ENCODE results near the gene TOR3A.

Gene TOR3A

DNA sequence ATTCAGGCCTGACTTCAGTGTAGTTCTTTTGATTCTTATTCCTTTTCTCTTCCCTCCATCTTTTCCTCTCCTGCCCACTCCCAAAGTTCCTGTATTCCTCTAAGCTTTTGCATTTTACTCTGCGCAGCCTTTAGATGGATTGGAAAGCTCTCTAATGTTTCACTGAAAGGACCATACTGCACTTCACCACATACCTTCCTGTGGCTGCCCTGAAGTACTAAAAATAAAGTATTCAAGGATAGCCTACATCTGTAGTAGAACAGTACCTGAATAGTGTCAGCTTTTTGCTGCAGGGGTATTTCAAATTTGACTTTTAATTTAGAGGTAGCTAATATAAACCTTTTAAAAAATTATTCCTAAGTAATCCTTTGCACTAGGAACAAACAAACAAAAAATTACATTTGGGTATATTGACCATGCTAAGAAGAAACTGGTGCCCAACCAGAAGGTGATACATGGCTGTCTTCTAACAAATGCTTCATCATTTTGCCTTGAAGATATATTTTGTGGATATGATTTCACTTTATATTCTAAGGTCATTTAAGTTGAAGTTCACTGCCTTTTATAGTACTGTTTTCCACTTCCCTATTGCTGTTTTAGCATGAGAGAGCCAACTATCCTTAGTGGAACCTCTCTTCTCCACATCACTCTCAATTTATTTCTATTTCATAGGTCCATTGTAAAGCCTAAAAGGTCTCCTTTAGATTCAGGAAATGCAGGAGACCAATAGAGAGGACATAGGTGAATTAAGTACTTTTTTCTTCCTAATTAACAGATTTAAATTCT, 33.3 kb upstream of the TOR3A start:
- Mint-ChIP-seq H3K4me1 (peaks cover 14% of the 10 kb centered on the region), H3K4me3 (no peak overlapping the region), H3K27ac (peak overlapping the region; percentile 81), H3K9me3 (peaks cover 8% of the 10 kb centered on the region), H3K36me3 (ENCODE audit: low read depth) (peaks cover 33% of the 10 kb centered on the region), H3K27me3 (ENCODE audit: low read depth, poor library complexity) (no peaks in the 10 kb centered on the region)
- TF ChIP-seq, protein P1, sequence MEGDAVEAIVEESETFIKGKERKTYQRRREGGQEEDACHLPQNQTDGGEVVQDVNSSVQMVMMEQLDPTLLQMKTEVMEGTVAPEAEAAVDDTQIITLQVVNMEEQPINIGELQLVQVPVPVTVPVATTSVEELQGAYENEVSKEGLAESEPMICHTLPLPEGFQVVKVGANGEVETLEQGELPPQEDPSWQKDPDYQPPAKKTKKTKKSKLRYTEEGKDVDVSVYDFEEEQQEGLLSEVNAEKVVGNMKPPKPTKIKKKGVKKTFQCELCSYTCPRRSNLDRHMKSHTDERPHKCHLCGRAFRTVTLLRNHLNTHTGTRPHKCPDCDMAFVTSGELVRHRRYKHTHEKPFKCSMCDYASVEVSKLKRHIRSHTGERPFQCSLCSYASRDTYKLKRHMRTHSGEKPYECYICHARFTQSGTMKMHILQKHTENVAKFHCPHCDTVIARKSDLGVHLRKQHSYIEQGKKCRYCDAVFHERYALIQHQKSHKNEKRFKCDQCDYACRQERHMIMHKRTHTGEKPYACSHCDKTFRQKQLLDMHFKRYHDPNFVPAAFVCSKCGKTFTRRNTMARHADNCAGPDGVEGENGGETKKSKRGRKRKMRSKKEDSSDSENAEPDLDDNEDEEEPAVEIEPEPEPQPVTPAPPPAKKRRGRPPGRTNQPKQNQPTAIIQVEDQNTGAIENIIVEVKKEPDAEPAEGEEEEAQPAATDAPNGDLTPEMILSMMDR (IDR thresholded peaks at IDR 0.05) = no peak
- no peak for DNase-seq

DNA sequence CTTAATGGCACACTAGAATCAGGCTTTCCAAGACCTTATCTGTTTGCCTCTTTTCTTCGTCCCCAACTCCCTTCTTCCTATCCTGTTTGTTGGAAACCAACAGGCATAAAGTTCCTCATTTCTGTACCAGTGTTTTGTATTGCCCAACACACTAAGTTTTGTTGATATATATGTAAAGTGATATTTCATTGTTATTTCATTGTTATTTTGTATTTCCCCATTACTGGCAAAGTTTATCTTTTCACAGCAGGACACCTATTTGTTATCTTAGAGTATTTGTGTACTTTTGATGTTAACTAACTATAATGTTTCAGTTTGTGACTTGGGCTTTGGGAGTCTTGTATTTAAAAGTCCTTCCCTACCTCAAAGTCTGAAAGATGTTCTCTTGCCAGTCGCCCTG, 29.1 kb upstream of the TOR3A start:
- no peaks in the 10 kb centered on the region for H3K4me1 Mint-ChIP-seq
- TF ChIP-seq, protein P1 (IDR thresholded peaks at IDR 0.05) = no peak
- no peaks in the 10 kb centered on the region for H3K27me3 Mint-ChIP-seq (ENCODE audit: low read depth, poor library complexity)
- no peak overlapping the region for H3K27ac Mint-ChIP-seq
- peaks cover 14% of the 10 kb centered on the region for H3K9me3 Mint-ChIP-seq
- no peak for DNase-seq
- peaks cover 43% of the 10 kb centered on the region for H3K36me3 Mint-ChIP-seq (ENCODE audit: low read depth)
- no peak overlapping the region for H3K4me3 Mint-ChIP-seq

DNA sequence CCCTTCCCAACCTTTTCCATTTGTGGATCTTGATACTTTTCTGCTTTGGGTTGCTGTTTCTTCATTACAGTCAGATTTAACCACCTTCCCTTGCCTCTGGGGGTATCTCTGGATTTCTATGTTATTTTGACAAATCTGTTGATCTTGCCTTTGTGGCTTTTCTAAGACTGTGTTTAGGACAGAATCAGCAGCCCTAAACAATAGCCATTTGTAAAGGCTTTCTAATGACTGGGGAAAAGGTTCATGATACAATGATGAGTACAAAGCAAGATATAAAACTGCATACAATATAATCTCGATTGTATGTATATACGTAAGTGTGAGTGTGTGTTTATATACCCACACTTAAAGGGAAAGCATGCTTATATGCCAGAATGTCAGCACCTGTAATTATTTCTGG, 28.4 kb upstream of the TOR3A start:
- Mint-ChIP-seq H3K4me1 (peaks cover 4% of the 10 kb centered on the region), H3K27me3 (ENCODE audit: low read depth, poor library complexity) (no peaks in the 10 kb centered on the region), H3K4me3 (no peak overlapping the region), H3K9me3 (peaks cover 14% of the 10 kb centered on the region), H3K27ac (no peak overlapping the region), H3K36me3 (ENCODE audit: low read depth) (peaks cover 47% of the 10 kb centered on the region)
- TF ChIP-seq, protein P1 (IDR thresholded peaks at IDR 0.05) = no peak
- DNase-seq = no peak

DNA sequence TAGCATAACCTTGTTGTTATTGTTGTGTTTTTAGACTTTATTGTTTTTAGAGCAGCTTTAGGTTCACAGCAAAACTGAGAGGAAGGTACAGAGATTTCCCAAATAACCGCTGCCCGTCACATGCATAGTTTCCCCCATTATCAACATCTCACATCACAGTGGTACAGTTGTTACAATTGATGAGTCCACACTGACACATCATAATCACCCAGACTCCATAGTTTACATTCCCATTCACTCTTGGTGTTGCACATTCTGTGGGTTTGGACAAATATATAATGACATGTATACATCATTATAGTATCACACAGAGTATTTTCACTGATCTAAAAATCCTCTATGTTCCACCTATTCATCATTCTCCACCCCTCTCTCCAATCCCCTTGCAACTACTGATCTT, 25.9 kb upstream of the TOR3A start:
- TF ChIP-seq, protein P1 (IDR thresholded peaks at IDR 0.05) = no peak
- H3K9me3 Mint-ChIP-seq = peaks cover 14% of the 10 kb centered on the region
- H3K4me1 Mint-ChIP-seq = peaks cover 8% of the 10 kb centered on the region
- H3K4me3 Mint-ChIP-seq = no peak overlapping the region
- peaks cover 55% of the 10 kb centered on the region for H3K36me3 Mint-ChIP-seq (ENCODE audit: low read depth)
- no peaks in the 10 kb centered on the region for H3K27me3 Mint-ChIP-seq (ENCODE audit: low read depth, poor library complexity)
- H3K27ac Mint-ChIP-seq = no peak overlapping the region
- no peak for DNase-seq

DNA sequence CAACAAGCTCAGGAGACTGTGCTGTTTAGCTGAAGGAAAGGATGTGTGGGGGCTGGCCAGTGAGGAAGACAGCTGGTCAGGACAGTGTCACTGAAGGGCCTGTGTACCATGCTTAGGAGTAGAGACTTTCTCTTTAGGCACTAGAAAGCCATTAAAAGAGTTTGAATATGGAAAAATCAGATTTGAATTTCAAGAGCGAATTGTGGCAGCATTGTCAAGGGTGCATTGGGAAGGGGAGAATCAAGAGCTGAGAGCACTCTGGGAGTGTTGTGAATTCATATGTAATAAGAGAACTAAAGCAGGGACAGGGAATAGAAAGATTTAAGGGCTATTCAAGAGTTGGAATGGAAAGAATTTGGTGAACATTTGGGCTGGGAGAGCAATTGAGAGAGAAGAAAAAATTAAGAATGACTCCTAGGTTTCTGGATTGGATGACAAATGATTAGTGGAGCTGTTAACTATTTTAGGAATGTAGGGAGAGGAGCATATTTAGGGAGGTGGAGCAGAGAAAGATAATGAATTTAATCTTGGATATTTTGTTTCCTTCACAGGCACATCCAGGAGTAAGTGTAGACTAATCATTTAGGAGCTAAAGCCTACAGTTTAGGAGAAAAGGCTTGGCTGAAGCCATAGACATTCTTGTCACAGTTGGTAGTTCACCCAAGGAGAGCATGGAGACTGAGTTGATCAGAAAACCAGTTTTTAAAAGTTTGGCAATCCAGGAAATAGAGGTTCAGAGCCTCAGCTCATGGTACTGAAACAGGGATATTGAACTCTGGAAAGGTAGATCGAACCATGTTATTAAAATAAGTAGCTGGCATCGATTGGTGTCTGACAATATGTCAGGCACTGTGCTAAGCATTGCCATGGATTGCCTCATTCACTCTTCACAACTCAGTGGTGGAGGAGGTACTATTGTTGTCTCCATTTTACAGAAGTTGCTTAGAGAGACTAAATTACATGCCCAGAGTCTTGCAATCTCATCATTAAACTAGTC, 23.1 kb upstream of the TOR3A start:
- TF ChIP-seq, protein P1 (IDR thresholded peaks at IDR 0.05) = no peak
- Mint-ChIP-seq H3K27ac (peak overlapping the region; percentile 1), H3K27me3 (ENCODE audit: low read depth, poor library complexity) (no peaks in the 10 kb centered on the region), H3K4me3 (no peak overlapping the region), H3K36me3 (ENCODE audit: low read depth) (peaks cover 68% of the 10 kb centered on the region), H3K4me1 (peaks cover 15% of the 10 kb centered on the region), H3K9me3 (peaks cover 14% of the 10 kb centered on the region)
- DNase-seq = no peak

Data from nephron progenitor cell (in vitro differentiated cells).